ENCODE data around the gene RNF41.
"Not testable (repeated sequence)": the region's sequence is repeated elsewhere in the genome, so short reads cannot be mapped to it uniquely, and the experiment has no call there.

RNF41 gene

DNA sequence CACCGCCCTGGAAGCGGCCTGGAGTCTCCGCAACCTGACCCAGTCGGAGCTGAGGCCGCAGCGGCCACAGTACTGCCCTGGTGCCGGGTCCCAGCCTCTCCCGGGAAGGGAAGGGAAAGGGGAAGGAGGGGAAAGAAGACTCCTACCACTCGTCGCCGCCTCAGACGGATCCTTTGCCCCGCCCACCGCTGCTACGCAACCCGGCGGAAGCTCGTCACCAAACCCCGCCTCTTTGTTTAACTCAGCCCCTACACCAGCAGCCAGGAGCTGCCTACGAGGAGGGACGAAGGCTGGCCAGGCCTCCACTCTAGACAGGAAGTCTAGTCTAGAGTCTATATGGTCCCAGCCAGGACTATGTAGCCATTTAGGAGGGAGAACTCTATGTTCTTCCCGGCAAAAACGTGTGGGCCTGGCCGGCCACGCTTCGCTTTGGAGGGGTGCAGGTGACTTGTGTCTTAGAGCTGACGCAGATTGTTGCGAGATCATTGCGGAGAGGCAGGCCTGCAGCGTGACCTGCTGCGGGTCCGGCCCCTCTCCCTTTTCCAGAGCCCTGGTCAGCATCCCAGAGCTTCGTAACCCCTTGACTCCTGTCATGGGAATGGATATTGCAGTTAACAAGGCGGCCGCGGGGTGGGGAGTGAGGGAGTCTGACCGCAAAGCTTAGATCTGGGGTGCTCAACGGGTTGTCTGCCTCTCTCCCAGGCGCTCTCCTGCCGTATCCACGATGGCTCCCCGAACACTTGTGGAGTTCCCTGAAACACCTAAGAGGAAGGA, at the start of gene RNF41:
Gene RNF41, minus strand, starts transcription at position 166 of the 774 bp plus-strand sequence. CDS start 7,875 bp downstream, outside the sequence.
- peak within 1 kb of the TSS; percentile 92 for H3K27ac ChIP-seq
- H3K4me2 ChIP-seq (ENCODE audit: low read length), result peak within 1 kb of the TSS; percentile 82
- peaks cover 20% of the 10 kb centered on the region for H3K79me2 ChIP-seq
- H3K4me1 ChIP-seq, result peaks cover 6% of the 10 kb centered on the region
- no peaks in the 10 kb centered on the region for H3K27me3 ChIP-seq (ENCODE audit: control insufficient read depth, insufficient read depth, low read length)
- H3K36me3 ChIP-seq (ENCODE audit: control insufficient read depth, insufficient read depth, low read length), result no peaks in the 10 kb centered on the region
- H3K4me3 ChIP-seq (ENCODE audit: low read depth, low read length), result peak within 1 kb of the TSS; percentile 88
- no peaks in the 10 kb centered on the region for H3K9me3 ChIP-seq (ENCODE audit: control insufficient read depth, low read length)
- H2AFZ ChIP-seq, result peak within 1 kb of the TSS; percentile 79
- peak within 1 kb of the TSS; percentile 68 for H3K9ac ChIP-seq
- TF ChIP-seq, protein P1, sequence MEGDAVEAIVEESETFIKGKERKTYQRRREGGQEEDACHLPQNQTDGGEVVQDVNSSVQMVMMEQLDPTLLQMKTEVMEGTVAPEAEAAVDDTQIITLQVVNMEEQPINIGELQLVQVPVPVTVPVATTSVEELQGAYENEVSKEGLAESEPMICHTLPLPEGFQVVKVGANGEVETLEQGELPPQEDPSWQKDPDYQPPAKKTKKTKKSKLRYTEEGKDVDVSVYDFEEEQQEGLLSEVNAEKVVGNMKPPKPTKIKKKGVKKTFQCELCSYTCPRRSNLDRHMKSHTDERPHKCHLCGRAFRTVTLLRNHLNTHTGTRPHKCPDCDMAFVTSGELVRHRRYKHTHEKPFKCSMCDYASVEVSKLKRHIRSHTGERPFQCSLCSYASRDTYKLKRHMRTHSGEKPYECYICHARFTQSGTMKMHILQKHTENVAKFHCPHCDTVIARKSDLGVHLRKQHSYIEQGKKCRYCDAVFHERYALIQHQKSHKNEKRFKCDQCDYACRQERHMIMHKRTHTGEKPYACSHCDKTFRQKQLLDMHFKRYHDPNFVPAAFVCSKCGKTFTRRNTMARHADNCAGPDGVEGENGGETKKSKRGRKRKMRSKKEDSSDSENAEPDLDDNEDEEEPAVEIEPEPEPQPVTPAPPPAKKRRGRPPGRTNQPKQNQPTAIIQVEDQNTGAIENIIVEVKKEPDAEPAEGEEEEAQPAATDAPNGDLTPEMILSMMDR (IDR thresholded peaks at IDR 0.05), result no peak

DNA sequence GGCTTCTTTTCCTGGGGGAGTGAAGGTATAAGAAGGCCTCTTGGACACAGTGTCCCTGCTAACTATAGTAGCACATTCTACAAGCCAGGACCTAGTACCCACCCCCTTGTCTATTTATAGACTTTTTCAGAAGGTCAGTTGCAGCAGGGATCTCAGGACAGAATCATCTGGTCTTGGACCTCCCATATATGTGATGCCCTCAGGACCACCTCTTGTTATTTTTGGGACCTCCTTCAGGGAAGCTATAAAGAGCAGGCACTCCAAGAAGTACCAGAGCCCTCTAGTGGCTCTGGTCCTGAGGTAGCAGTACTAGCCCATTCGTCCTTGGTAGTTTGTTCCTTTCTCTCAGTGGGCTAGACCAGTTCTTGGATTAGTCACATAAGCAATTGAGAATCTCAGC, 49.3 kb upstream of the RNF41 start:
- no peaks in the 10 kb centered on the region for H3K79me2 ChIP-seq
- H2AFZ ChIP-seq, result no peak overlapping the region
- no peaks in the 10 kb centered on the region for H3K27me3 ChIP-seq (ENCODE audit: control insufficient read depth, insufficient read depth, low read length)
- TF ChIP-seq, protein P1 (IDR thresholded peaks at IDR 0.05), result peak; percentile 27
- H3K4me1 ChIP-seq, result no peaks in the 10 kb centered on the region
- no peaks in the 10 kb centered on the region for H3K9me3 ChIP-seq (ENCODE audit: control insufficient read depth, low read length)
- no peak overlapping the region for H3K27ac ChIP-seq
- H3K36me3 ChIP-seq (ENCODE audit: control insufficient read depth, insufficient read depth, low read length), result no peaks in the 10 kb centered on the region
- H3K4me2 ChIP-seq (ENCODE audit: low read length), result no peak overlapping the region
- no peak overlapping the region for H3K4me3 ChIP-seq (ENCODE audit: low read depth, low read length)
- no peak overlapping the region for H3K9ac ChIP-seq

DNA sequence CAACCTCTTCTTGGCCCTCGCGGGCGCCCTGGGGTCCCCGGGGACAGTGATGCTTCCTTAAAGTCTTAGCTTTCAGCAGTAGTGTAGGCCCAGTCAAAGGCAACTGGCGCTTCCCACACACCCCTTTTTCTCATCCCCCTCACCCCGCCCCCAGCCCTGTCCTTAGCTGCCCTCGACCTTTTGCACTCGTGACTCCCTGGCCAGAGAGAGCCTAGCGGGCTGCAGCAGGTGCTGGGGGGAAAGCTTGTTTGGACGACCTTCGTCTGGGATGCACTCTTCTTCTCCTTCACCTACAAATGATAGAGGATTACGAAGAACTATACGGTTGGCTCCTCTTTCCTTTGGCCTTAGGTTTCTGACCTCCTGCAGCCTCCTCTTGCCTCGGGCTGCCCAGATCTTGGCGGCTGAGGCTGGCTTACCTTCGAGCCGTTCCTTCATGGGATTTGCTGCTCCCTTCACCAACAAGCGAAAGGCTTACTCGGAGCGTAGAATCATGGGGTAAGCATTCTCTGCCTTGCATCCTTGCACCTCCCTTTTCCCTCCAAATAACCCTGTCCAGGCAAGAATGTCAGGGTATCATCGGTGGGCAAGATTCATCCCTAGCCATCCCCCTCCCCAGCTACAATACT, 45.8 kb upstream of the RNF41 start:
- TF ChIP-seq, protein P1 (IDR thresholded peaks at IDR 0.05), result no peak
- Histone ChIP-seq H3K27ac (peak overlapping the region; percentile 91), H3K9ac (no peak overlapping the region), H3K79me2 (no peaks in the 10 kb centered on the region), H3K4me2 (ENCODE audit: low read length) (peak overlapping the region; percentile 94), H3K4me3 (ENCODE audit: low read depth, low read length) (peak overlapping the region; percentile 78), H3K36me3 (ENCODE audit: control insufficient read depth, insufficient read depth, low read length) (no peaks in the 10 kb centered on the region), H2AFZ (peak overlapping the region; percentile 99), H3K9me3 (ENCODE audit: control insufficient read depth, low read length) (no peaks in the 10 kb centered on the region), H3K4me1 (no peaks in the 10 kb centered on the region), H3K27me3 (ENCODE audit: control insufficient read depth, insufficient read depth, low read length) (no peaks in the 10 kb centered on the region)

DNA sequence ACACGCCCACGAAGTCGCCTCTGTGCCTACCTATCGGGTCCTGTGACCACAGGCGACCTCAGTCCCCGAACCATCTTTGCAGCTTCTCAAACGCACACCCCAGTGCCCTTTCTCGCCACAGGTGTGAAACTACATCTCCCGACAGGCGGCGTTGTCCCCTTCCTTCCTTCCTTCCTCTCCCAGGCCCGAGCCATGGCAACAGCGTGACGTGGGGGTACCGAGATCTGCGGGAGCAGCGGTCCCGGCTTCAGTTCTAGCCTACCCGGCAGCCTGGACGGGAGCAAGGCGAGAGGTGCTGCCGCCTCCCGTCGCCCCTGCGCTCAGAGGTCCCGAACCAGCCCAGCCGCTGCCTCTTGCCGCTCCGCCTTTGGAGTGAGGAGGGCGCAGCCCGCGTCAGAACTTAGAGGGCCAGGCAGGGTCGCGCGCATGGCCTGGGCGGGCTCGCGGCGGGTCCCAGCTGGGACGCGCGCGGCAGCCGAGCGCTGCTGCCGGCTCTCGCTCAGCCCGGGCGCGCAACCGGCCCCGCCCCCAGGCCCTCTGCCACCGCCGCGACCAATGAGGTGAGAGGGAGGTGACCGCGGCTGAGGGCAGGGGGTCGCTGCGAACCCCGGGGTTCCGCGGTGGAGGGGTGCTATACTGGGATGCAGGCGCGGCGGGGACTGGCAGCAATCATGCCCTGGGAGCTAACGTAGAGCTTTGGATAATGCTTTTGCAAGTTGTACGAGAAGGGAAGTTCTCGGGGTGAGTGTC, 45.1 kb upstream of the RNF41 start, which contains the start of gene COQ10A:
Gene COQ10A, plus strand, starts transcription at position 250 of the 750 bp plus-strand sequence. Its CDS starts 177 bp downstream, at position 427.
- TF ChIP-seq, protein P1 (IDR thresholded peaks at IDR 0.05), result peak; percentile 81
- Histone ChIP-seq H3K36me3 (ENCODE audit: control insufficient read depth, insufficient read depth, low read length) (no peaks in the 10 kb centered on the region), H3K79me2 (no peaks in the 10 kb centered on the region), H3K4me1 (no peaks in the 10 kb centered on the region), H3K4me2 (ENCODE audit: low read length) (peak within 1 kb of the TSS; percentile 94), H3K9me3 (ENCODE audit: control insufficient read depth, low read length) (no peaks in the 10 kb centered on the region), H2AFZ (peak within 1 kb of the TSS; percentile 99), H3K27ac (peak within 1 kb of the TSS; percentile 91), H3K9ac (no peak within 1 kb of the TSS), H3K4me3 (ENCODE audit: low read depth, low read length) (peak within 1 kb of the TSS; percentile 78), H3K27me3 (ENCODE audit: control insufficient read depth, insufficient read depth, low read length) (no peaks in the 10 kb centered on the region)

DNA sequence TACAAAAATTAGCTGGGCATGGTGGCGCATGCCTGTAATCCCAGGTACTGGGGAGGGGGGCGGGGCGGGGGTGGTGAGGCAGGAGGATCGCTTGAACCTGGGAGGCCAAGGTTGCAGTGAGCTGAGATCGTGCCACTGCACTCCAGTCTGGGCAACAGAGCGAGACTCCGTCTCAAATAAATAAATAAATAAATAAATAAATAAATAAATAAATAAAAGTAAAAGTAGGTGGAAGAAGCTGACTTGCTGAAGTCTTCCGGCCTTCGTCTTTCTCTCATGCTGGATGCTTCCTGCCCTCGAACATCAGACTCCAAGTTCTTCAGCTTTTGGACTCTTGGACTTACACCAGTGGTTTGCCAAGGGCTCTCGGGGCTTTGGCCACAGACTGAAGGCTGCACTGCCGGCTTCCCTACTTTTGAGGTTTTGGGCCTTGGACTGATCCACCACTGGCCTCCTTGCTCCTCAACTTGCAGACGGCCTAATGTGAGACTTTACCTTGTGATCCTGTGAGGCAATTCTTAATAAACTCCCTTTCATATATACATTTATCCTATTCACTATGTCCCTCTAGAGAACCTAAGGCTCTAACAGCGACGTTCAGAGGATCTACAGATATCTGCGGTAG, 44.5 kb upstream of the RNF41 start:
- H3K36me3 ChIP-seq (ENCODE audit: control insufficient read depth, insufficient read depth, low read length); H3K27me3 ChIP-seq (ENCODE audit: control insufficient read depth, insufficient read depth, low read length); H3K9me3 ChIP-seq (ENCODE audit: control insufficient read depth, low read length); H3K4me1 ChIP-seq; H3K9ac ChIP-seq; H3K79me2 ChIP-seq: not testable (repeated sequence)
- peak overlapping the region; percentile 91 for H3K27ac ChIP-seq
- peak overlapping the region; percentile 99 for H2AFZ ChIP-seq
- H3K4me2 ChIP-seq (ENCODE audit: low read length), result peak overlapping the region; percentile 94
- peak overlapping the region; percentile 78 for H3K4me3 ChIP-seq (ENCODE audit: low read depth, low read length)

DNA sequence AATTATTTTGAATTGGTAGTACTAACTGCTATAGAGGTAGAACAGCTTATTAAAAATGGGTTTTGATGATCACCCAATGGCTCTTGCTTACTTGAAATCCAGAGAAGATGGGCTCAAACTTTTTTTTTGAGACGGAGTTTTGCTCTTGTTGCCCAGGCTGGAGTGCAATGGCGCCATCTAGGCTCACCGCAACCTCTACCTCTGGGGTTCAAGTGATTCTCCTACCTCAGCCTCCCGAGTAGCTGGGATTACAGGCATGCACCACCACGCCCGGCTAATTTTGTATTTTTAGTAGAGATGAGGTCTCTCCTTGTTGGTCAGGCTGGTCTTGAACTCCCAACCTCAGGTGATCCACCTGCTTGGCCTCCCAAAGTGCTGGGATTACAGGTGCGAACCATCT, 41.2 kb upstream of the RNF41 start:
- not testable (repeated sequence) for H3K4me3 ChIP-seq (ENCODE audit: low read depth, low read length); H3K4me1 ChIP-seq; H3K79me2 ChIP-seq; H3K27me3 ChIP-seq (ENCODE audit: control insufficient read depth, insufficient read depth, low read length); H2AFZ ChIP-seq; H3K4me2 ChIP-seq (ENCODE audit: low read length); H3K9ac ChIP-seq; H3K27ac ChIP-seq; H3K36me3 ChIP-seq (ENCODE audit: control insufficient read depth, insufficient read depth, low read length); H3K9me3 ChIP-seq (ENCODE audit: control insufficient read depth, low read length)

All from parathyroid adenoma (tissue), 2 donors.